PC-9 (cell line): ENCODE data around the gene ANGPTL2. TPM values are rescaled to one million over a fixed set of nuclear protein-coding genes. Genes with fewer than 3 reads are reported as not detected.

Experiments used
- BruUV-seq: library from RNA; stranded (reverse); fragments of 400-500 nt; replicated peaks from 2 replicates; lab custom pipeline; 2021; lab: Mats Ljungman, UMichigan
- CTCF ChIA-PET: fragments of 300-600 bp; sonication (Branson Sonifier 250); formaldehyde crosslinking; loops from one replicate; lab custom pipeline; 2022; ENCODE audit warnings: antibody characterized with exemption; lab: Charles Lee
- POLR2A ChIA-PET: fragments of 300-600 bp; sonication (Branson Sonifier 250); formaldehyde crosslinking; loops from one replicate; lab custom pipeline; 2022; ENCODE audit warnings: antibody characterized with exemption; ENCODE audit not compliant: unreplicated experiment; lab: Charles Lee
- DNase-seq, 2 experiments: peaks; one replicate each; pipeline versions ENCODE4 v3.0.0 to v3.0.0-alpha.2; 2015 to 2022; ENCODE audit warnings: mixed read lengths in 1 of 2
- H2AFZ ChIP-seq: fragments of 200-600 bp; sonication (generic); 2 replicates; pipeline ENCODE4 v1.8.1; 2017; ENCODE audit warnings: antibody characterized with exemption
- H3F3A ChIP-seq: fragments of 200-600 bp; sonication (generic); 2 replicates; pipeline ENCODE4 v1.8.1; 2017; ENCODE audit warnings: antibody characterized with exemption, mild to moderate bottlenecking, low read depth; ENCODE audit not compliant: insufficient read depth
- H3K27ac ChIP-seq: fragments of 200-600 bp; sonication (generic); 2 replicates; pipeline ENCODE4 v1.6.1; 2016; ENCODE audit warnings: mixed run types
- H3K27me3 ChIP-seq: fragments of 200-600 bp; sonication (generic); 2 replicates; pipeline ENCODE4 v1.6.1; 2016; ENCODE audit warnings: low read depth, mixed run types; ENCODE audit not compliant: insufficient read depth
- H3K36me3 ChIP-seq: fragments of 200-600 bp; sonication (generic); 2 replicates; pipeline ENCODE4 v1.6.1; 2016; ENCODE audit warnings: low read depth, mixed run types
- H3K4me1 ChIP-seq: fragments of 200-600 bp; sonication (generic); replicated peaks from 2 replicates; pipeline ENCODE4 v1.6.1; 2016; ENCODE audit warnings: mixed run types; ENCODE audit not compliant: insufficient read depth
- H3K4me2 ChIP-seq: fragments of 200-600 bp; sonication (generic); 2 replicates; pipeline ENCODE4 v1.6.1; 2017; ENCODE audit warnings: mixed run types
- H3K4me3 ChIP-seq: fragments of 200-600 bp; sonication (generic); 2 replicates; pipeline ENCODE4 v1.6.1; 2016; ENCODE audit warnings: mixed run types
- H3K79me2 ChIP-seq: fragments of 200-600 bp; sonication (generic); 2 replicates; pipeline ENCODE4 v1.6.1; 2017; ENCODE audit warnings: low read depth, mixed run types
- H3K9me2 ChIP-seq: fragments of 200-600 bp; sonication (generic); 2 replicates; pipeline ENCODE4 v1.8.1; 2017; ENCODE audit warnings: mild to moderate bottlenecking; ENCODE audit not compliant: insufficient read depth
- H3K9me3 ChIP-seq: fragments of 200-600 bp; sonication (generic); 2 replicates; pipeline ENCODE4 v1.8.1; 2016; ENCODE audit warnings: low read depth; ENCODE audit not compliant: insufficient read depth
- H4K20me1 ChIP-seq: fragments of 200-600 bp; sonication (generic); 2 replicates; pipeline ENCODE4 v1.8.1; 2017; ENCODE audit not compliant: insufficient read depth
- CTCF ChIP-seq: fragments of 200-600 bp; sonication (generic); conservative IDR thresholded peaks from 2 replicates; pipeline ENCODE4 v1.6.1; 2017; ENCODE audit warnings: mixed run types, antibody characterized with exemption, mild to moderate bottlenecking, moderate library complexity
- EZH2 ChIP-seq: fragments of 200-600 bp; sonication (generic); IDR thresholded peaks from 2 replicates; pipeline ENCODE4 v1.8.0; 2017; ENCODE audit warnings: antibody characterized with exemption, low read depth
- intact Hi-C: fragments of 100-400 bp; cut with micrococcal nuclease; formaldehyde crosslinking; loops from one replicate; pipeline ENCODE4 v1.10.0; 2022; ENCODE audit not compliant: unreplicated experiment
- total RNA-seq: library from RNA; stranded (reverse); gene quantifications from 2 replicates; pipeline ENCODE4 v1.2.3, GENCODE V29; 2021

The ANGPTL2 gene
- total RNA-seq, 1 experiment from 2014 or later: 0.13 TPM

- Histone ChIP-seq H3K27ac (no peak overlapping the region), H3K4me3 (no peak overlapping the region), H3K9me2 (no peaks in the 10 kb centered on the region), H2AFZ (no peak overlapping the region), H3K36me3 (no peaks in the 10 kb centered on the region), H3K27me3 (no peaks in the 10 kb centered on the region), H3K4me1 (peaks cover 46% of the 10 kb centered on the region), H3K9me3 (no peaks in the 10 kb centered on the region; the same call in 1 of the 2 replicates), H3K79me2 (no peaks in the 10 kb centered on the region), H3F3A (peaks cover 22% of the 10 kb centered on the region), H3K4me2 (no peak overlapping the region), H4K20me1 (no peaks in the 10 kb centered on the region)
- intact Hi-C loops: no loop called here
- DNase-seq: no peak
- ChIA-PET POLR2A (no interaction called here), CTCF (interaction anchor here (0.6 kb wide), 1 partner anchor 1871 kb away, joined by 5 read pairs; no protein-coding TSS in a partner anchor)
- BruUV-seq: no TSS peak
- no peak for TF ChIP-seq EZH2
- TF ChIP-seq CTCF: no peak
Observed at GRCh38 chr9:127079446-127080140, 42.8 kb downstream of the ANGPTL2 start.

- Histone ChIP-seq H3K4me1 (peaks cover 52% of the 10 kb centered on the region), H3K9me2 (no peaks in the 10 kb centered on the region), H3K27ac (no peak overlapping the region), H3K36me3 (no peaks in the 10 kb centered on the region), H4K20me1 (no peaks in the 10 kb centered on the region), H3K4me2 (no peak overlapping the region), H3K9me3 (no peaks in the 10 kb centered on the region; the same call in 1 of the 2 replicates), H3K27me3 (no peaks in the 10 kb centered on the region), H3K79me2 (no peaks in the 10 kb centered on the region), H3F3A (peaks cover 27% of the 10 kb centered on the region), H3K4me3 (no peak overlapping the region), H2AFZ (no peak overlapping the region)
- ChIA-PET CTCF (interaction anchor here (0.6 kb wide), 1 partner anchor 1872 kb away, joined by 5 read pairs; no protein-coding TSS in a partner anchor), POLR2A (no interaction called here)
- DNase-seq: no peak
- TF ChIP-seq CTCF: no peak
- no peak for TF ChIP-seq EZH2
- no TSS peak for BruUV-seq
- intact Hi-C loops: no loop called here
Observed at GRCh38 chr9:127078988-127079387, 43.4 kb downstream of the ANGPTL2 start.

- TF ChIP-seq EZH2 (no peak), CTCF (no peak)
- Histone ChIP-seq H3K4me3 (no peak overlapping the region), H3K27ac (no peak overlapping the region), H4K20me1 (no peaks in the 10 kb centered on the region), H3K4me2 (no peak overlapping the region), H3K9me2 (no peaks in the 10 kb centered on the region), H3K36me3 (no peaks in the 10 kb centered on the region), H3K4me1 (peaks cover 53% of the 10 kb centered on the region), H2AFZ (no peak overlapping the region), H3K27me3 (no peaks in the 10 kb centered on the region), H3K9me3 (no peaks in the 10 kb centered on the region; the same call in 1 of the 2 replicates), H3K79me2 (no peaks in the 10 kb centered on the region), H3F3A (peaks cover 29% of the 10 kb centered on the region)
- no TSS peak for BruUV-seq
- no peak for DNase-seq
- CTCF ChIA-PET: no interaction called here
- POLR2A ChIA-PET: no interaction called here
- intact Hi-C loops: no loop called here
Observed at GRCh38 chr9:127078336-127078735, 44.1 kb downstream of the ANGPTL2 start.
